Keratinocyte (primary cell): ENCODE data around the gene GLRB. TPM values are rescaled to one million over a fixed set of nuclear protein-coding genes. Genes with fewer than 3 reads are reported as not detected.

Experiments used
- DNase-seq: peaks from one replicate; pipeline ENCODE4 v3.0.0-alpha.2; 2011; ENCODE audit warnings: low read depth, missing footprints, low spot score
- FAIRE-seq: peaks from 2 replicates; lab custom pipeline; 2011; peaks lifted over from hg19 to GRCh38; lab: Jason Lieb, UNC
- H2AFZ ChIP-seq: 2 replicates; pipeline ENCODE4 v1.6.0; 2012; ENCODE audit warnings: low read length, control low read depth, inconsistent platforms; ENCODE audit not compliant: control insufficient read depth
- H3K27ac ChIP-seq: 2 replicates; pipeline ENCODE4 v1.5.1; 2011; ENCODE audit warnings: low read length; ENCODE audit not compliant: control insufficient read depth, insufficient read depth
- H3K27me3 ChIP-seq: 3 replicates; pipeline ENCODE4 v1.6.0; 2011; ENCODE audit warnings: low read length; ENCODE audit not compliant: control insufficient read depth, insufficient read depth; ENCODE audit errors: extremely low read depth
- H3K36me3 ChIP-seq, 2 experiments: 2 replicates in 1 of 2; 3 replicates in 1 of 2; pipeline ENCODE4 v1.5.1; 2011; ENCODE audit warnings: low read length in 2 of 2, mild to moderate bottlenecking in 1 of 2; ENCODE audit not compliant: control insufficient read depth in 2 of 2, insufficient read depth in 2 of 2; ENCODE audit errors: extremely low read depth in 1 of 2
- H3K4me1 ChIP-seq: 3 replicates; pipeline ENCODE4 v1.5.1; 2011; ENCODE audit warnings: low read length; ENCODE audit not compliant: control insufficient read depth, insufficient read depth; ENCODE audit errors: extremely low read depth
- H3K4me2 ChIP-seq: 3 replicates; pipeline ENCODE4 v1.6.0; 2011; ENCODE audit warnings: low read depth, low read length; ENCODE audit not compliant: control insufficient read depth, insufficient read depth; ENCODE audit errors: extremely low read depth
- H3K4me3 ChIP-seq, 3 experiments: fragments of 200-600 bp in 1 of 3; sonication (generic) in 1 of 3; 2 replicates in 2 of 3; 3 replicates in 1 of 3; pipeline ENCODE4 v1.5.1; 2011 to 2016; ENCODE audit warnings: low read length in 3 of 3, mild to moderate bottlenecking in 3 of 3, control low read depth in 2 of 3, inconsistent platforms in 1 of 3, low read depth in 1 of 3, mixed read lengths in 1 of 3, mixed run types in 1 of 3, moderate library complexity in 1 of 3; ENCODE audit not compliant: control insufficient read depth in 2 of 3, insufficient read depth in 2 of 3; ENCODE audit errors: extremely low read depth in 1 of 3
- H3K79me2 ChIP-seq: 2 replicates; pipeline ENCODE4 v1.6.0; 2012; ENCODE audit warnings: low read length; ENCODE audit not compliant: control insufficient read depth, insufficient read depth
- H3K9ac ChIP-seq: 3 replicates; pipeline ENCODE4 v1.6.0; 2011; ENCODE audit warnings: low read length; ENCODE audit not compliant: control insufficient read depth, insufficient read depth; ENCODE audit errors: extremely low read depth
- H3K9me1 ChIP-seq: 3 replicates; pipeline ENCODE4 v1.6.0; 2011; ENCODE audit warnings: low read length; ENCODE audit not compliant: control insufficient read depth, insufficient read depth; ENCODE audit errors: extremely low read depth
- H3K9me3 ChIP-seq: 2 replicates; pipeline ENCODE4 v1.5.1; 2012; ENCODE audit warnings: low read depth, low read length; ENCODE audit not compliant: control insufficient read depth
- H4K20me1 ChIP-seq: 3 replicates; pipeline ENCODE4 v1.6.0; 2011; ENCODE audit warnings: low read length; ENCODE audit not compliant: control insufficient read depth, insufficient read depth; ENCODE audit errors: extremely low read depth
- EZH2 ChIP-seq: IDR thresholded peaks from one replicate; pipeline ENCODE4 v1.6.1; 2012; ENCODE audit warnings: inconsistent platforms, mild to moderate bottlenecking, low read length, moderate library complexity
- dilution Hi-C: fragments of 300-500 bp; cut with MboI; formaldehyde crosslinking; loops from one replicate; pipeline ENCODE4 v1.7.0; 2020; ENCODE audit warnings: low sequenced_read_pairs; ENCODE audit not compliant: extremely low pct_ligation_motif_present
- polyA plus RNA-seq, 5 experiments: library from polyadenylated mRNA; depleted of rRNA in 3 of 5; stranded (reverse) in 3 of 5; stranded (forward) in 1 of 5; unstranded in 1 of 5; fragments of >200 nt; gene quantifications; 1 replicate in 1 of 5; 2 replicates in 3 of 5; 3 replicates in 1 of 5; pipeline versions ENCODE4 v1.2.1 to v1.2.3, GENCODE V29; 2011 to 2012; ENCODE audit warnings: missing spikeins in 2 of 5, low read depth in 1 of 5, low replicate concordance in 1 of 5
- TF ChIP-seq, protein P1 (sequence below), 3 experiments: IDR thresholded peaks in 1 of 3; conservative IDR thresholded peaks in 1 of 3; optimal IDR thresholded peaks in 1 of 3; 2 replicates in 2 of 3; 3 replicates in 1 of 3; pipeline versions ENCODE3 to v1.5.1; 2011; ENCODE audit warnings: low read length in 3 of 3, mild to moderate bottlenecking in 3 of 3, moderate library complexity in 2 of 3, control low read depth in 1 of 3, inconsistent platforms in 1 of 3; ENCODE audit not compliant: insufficient read depth in 2 of 3; ENCODE audit errors: extremely low read depth in 1 of 3

The GLRB gene
- polyA plus RNA-seq, 1 donor (not counting 4 experiments of a cell fraction or from before 2014, with no cell fraction given) = 1.0 TPM

DNA sequence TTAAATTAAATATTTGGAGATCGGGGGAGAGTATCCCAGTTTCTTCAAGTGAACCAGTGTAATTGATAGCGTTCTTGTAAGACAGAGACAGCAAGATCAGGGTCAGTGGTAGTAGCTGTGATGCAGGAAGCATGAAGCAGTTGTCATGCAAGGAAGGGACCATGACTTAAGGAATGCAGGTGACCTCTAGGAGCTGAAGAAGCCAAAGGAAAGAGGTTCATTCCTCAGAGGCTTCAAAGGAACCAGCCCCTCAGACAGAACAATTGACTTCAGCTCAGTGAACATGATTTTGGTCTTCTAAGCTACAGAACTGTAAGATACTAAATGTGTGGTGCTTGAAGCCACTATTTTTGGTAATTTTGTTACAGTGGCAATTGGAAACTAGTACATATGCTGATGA, 51.6 kb downstream of the GLRB start:
- Histone ChIP-seq H3K9me1 (no peaks in the 10 kb centered on the region), H4K20me1 (no peaks in the 10 kb centered on the region), H3K4me3 (no peak overlapping the region), H3K27ac (no peak overlapping the region), H3K79me2 (no peaks in the 10 kb centered on the region), H3K36me3 (no peaks in the 10 kb centered on the region), H3K9me3 (no peaks in the 10 kb centered on the region), H3K4me2 (no peak overlapping the region), H3K9ac (no peak overlapping the region), H3K4me1 (no peaks in the 10 kb centered on the region), H2AFZ (peak overlapping the region; percentile 52), H3K27me3 (no peaks in the 10 kb centered on the region)
- TF ChIP-seq EZH2 = no peak
- TF ChIP-seq, protein P1, sequence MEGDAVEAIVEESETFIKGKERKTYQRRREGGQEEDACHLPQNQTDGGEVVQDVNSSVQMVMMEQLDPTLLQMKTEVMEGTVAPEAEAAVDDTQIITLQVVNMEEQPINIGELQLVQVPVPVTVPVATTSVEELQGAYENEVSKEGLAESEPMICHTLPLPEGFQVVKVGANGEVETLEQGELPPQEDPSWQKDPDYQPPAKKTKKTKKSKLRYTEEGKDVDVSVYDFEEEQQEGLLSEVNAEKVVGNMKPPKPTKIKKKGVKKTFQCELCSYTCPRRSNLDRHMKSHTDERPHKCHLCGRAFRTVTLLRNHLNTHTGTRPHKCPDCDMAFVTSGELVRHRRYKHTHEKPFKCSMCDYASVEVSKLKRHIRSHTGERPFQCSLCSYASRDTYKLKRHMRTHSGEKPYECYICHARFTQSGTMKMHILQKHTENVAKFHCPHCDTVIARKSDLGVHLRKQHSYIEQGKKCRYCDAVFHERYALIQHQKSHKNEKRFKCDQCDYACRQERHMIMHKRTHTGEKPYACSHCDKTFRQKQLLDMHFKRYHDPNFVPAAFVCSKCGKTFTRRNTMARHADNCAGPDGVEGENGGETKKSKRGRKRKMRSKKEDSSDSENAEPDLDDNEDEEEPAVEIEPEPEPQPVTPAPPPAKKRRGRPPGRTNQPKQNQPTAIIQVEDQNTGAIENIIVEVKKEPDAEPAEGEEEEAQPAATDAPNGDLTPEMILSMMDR (optimal IDR thresholded peaks at IDR 0.05 in 1 of 3, IDR thresholded peaks at IDR 0.05 in 1 of 3, conservative IDR thresholded peaks at IDR 0.05 in 1 of 3; ENCODE audit: extremely low read depth in 1 of 3, insufficient read depth in 2 of 3, low read length in 3 of 3) = no peak
- FAIRE-seq = peak; percentile 26
- no peak for DNase-seq
- dilution Hi-C loops = no loop called here

DNA sequence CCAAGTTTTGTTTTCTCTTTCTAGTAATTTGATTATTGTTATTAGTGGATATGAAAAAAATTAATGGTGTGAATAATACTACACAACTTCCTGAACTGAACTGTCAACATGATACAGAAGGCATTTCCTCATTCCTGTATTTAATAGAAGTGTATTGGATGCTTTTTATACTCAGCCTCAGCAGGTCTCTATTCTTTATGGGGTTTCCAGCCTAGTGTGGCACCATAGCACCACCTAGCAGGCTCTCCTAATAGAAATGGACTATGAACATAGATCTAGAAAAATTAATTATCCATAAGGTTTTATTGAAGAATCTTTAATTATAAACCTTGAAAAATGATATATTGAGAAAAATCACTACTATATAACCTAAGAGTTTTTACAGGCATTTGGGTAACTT, 52.4 kb downstream of the GLRB start:
- H3K9me1 ChIP-seq = no peaks in the 10 kb centered on the region
- FAIRE-seq (no peak), DNase-seq (no peak)
- TF ChIP-seq EZH2 = no peak
- TF ChIP-seq, protein P1 (optimal IDR thresholded peaks at IDR 0.05 in 1 of 3, IDR thresholded peaks at IDR 0.05 in 1 of 3, conservative IDR thresholded peaks at IDR 0.05 in 1 of 3; ENCODE audit: extremely low read depth in 1 of 3, insufficient read depth in 2 of 3, low read length in 3 of 3) = peak in 2 of 3 experiments; percentile 32 to 48
- no peak overlapping the region for H3K9ac ChIP-seq
- no peak overlapping the region for H2AFZ ChIP-seq
- no peak overlapping the region for H3K27ac ChIP-seq
- no peaks in the 10 kb centered on the region for H4K20me1 ChIP-seq
- H3K9me3 ChIP-seq = no peaks in the 10 kb centered on the region
- H3K4me2 ChIP-seq = no peak overlapping the region
- dilution Hi-C loops = no loop called here
- H3K36me3 ChIP-seq = no peaks in the 10 kb centered on the region
- H3K79me2 ChIP-seq = no peaks in the 10 kb centered on the region
- no peaks in the 10 kb centered on the region for H3K27me3 ChIP-seq
- no peak overlapping the region for H3K4me3 ChIP-seq
- H3K4me1 ChIP-seq = no peaks in the 10 kb centered on the region
